ENCODE data around the gene COL27A1. TPM values are rescaled to one million over a fixed set of nuclear protein-coding genes. Genes with fewer than 3 reads are reported as not detected.

Gene COL27A1
- total and polyA plus RNA-seq, 2 experiments from 2014 or later, result 10.5 to 18.0 TPM

- peaks cover 17% of the 10 kb centered on the region for H3K4me1 ChIP-seq (ENCODE audit: insufficient read depth)
- TF ChIP-seq CTCF (conservative IDR thresholded peaks at IDR 0.05; ENCODE audit: low read depth in 2 of 2), result no peak
- no peak for TF ChIP-seq REST (IDR thresholded peaks at IDR 0.05; ENCODE audit: unreplicated experiment)
- no peak for TF ChIP-seq ZNF462 (CRISPR knock-in tag; IDR thresholded peaks at IDR 0.05)
- TF ChIP-seq EZH2 (IDR thresholded peaks at IDR 0.05; ENCODE audit: low read depth, unreplicated experiment), result no peak
- TF ChIP-seq ZNF114 (CRISPR knock-in tag; IDR thresholded peaks at IDR 0.05), result no peak
- no peak for TF ChIP-seq ETS1 (IDR thresholded peaks at IDR 0.05)
- no peak for TF ChIP-seq STAT1 (IDR thresholded peaks at IDR 0.05; ENCODE audit: unreplicated experiment)
- TF ChIP-seq POLR2AphosphoS5 (IDR thresholded peaks at IDR 0.05; ENCODE audit: low read depth), result no peak
- Mint-ChIP-seq H3K27ac (no peak overlapping the region), H3K4me1 (peaks cover 9% of the 10 kb centered on the region), H3K9me3 (no peaks in the 10 kb centered on the region), H3K36me3 (ENCODE audit: low read depth) (peaks cover 8% of the 10 kb centered on the region), H3K4me3 (no peak overlapping the region), H3K27me3 (ENCODE audit: insufficient read depth, low read depth, poor library complexity) (peaks cover 3% of the 10 kb centered on the region)
- no peaks in the 10 kb centered on the region for H3K9me2 ChIP-seq (ENCODE audit: insufficient read depth)
- H3K36me3 ChIP-seq (ENCODE audit: insufficient read depth), result no peaks in the 10 kb centered on the region
- H3F3A ChIP-seq (replicated peaks; ENCODE audit: low read depth), result no peaks in the 10 kb centered on the region
- no peaks in the 10 kb centered on the region for H3K27me3 ChIP-seq (ENCODE audit: insufficient read depth)
- H2AFZ ChIP-seq, result no peak overlapping the region
- H4K20me1 ChIP-seq (replicated peaks; ENCODE audit: insufficient read depth), result peaks cover 4% of the 10 kb centered on the region; the same call in 1 of the 2 replicates
- H3K79me2 ChIP-seq (replicated peaks; ENCODE audit: insufficient read depth), result no peaks in the 10 kb centered on the region
- no peak for ATAC-seq
- no peak overlapping the region for H3K27ac ChIP-seq (ENCODE audit: low read depth)
- H3K4me3 ChIP-seq, result no peak overlapping the region
- no peak overlapping the region for H3K4me2 ChIP-seq
- no peak for DNase-seq (ENCODE audit: low spot score)
Observed at GRCh38 chr9:114166103-114166470, 10.8 kb downstream of the COL27A1 start.

All from GM23338 (cell line).